GM12878 (cell line): ENCODE data around the gene ANGPTL2. TPM values are rescaled to one million over a fixed set of nuclear protein-coding genes. Genes with fewer than 3 reads are reported as not detected.

Source experiments
- BMI1 ChIP-seq: fragments of 450-650 bp; IDR thresholded peaks from 2 replicates; pipeline ENCODE4 v1.6.1; 2016; ENCODE audit warnings: mild to moderate bottlenecking, moderate library complexity, borderline replicate concordance
- SUPT20H ChIP-seq: IDR thresholded peaks from 2 replicates; pipeline ENCODE4 v1.6.1; 2011; ENCODE audit warnings: low read depth, mild to moderate bottlenecking, low read length, moderate library complexity, borderline replicate concordance; ENCODE audit not compliant: control insufficient read depth
- ZBTB33 ChIP-seq: fragments of 450-650 bp; IDR thresholded peaks from 2 replicates; pipeline ENCODE4 v1.6.1; 2017; ENCODE audit warnings: mild to moderate bottlenecking
- ZNF207 ChIP-seq: fragments of 450-650 bp; IDR thresholded peaks from 2 replicates; pipeline ENCODE4 v1.6.1; 2014; ENCODE audit warnings: antibody characterized with exemption, mild to moderate bottlenecking, borderline replicate concordance
- ZNF592 ChIP-seq: fragments of 450-650 bp; IDR thresholded peaks from 2 replicates; pipeline ENCODE4 v1.6.1; 2017; ENCODE audit warnings: mild to moderate bottlenecking, moderate library complexity
- polyA plus RNA-seq, 11 experiments: library from polyadenylated mRNA; depleted of rRNA in 4 of 11; unstranded in 6 of 11; stranded (reverse) in 5 of 11; fragments of >200 nt; fragmentation: Nextera tagmentation in 4 of 11; fragmentation: Illumina TruSeq in 1 of 11; extraction: Ambion mirVana in 4 of 11; extraction: Trizol in 1 of 11; gene quantifications; 1 replicate in 1 of 11; 2 replicates in 10 of 11; pipeline versions ENCODE4 v1.2.1 to v1.2.3, GENCODE V29; 2011 to 2016; ENCODE audit warnings: inconsistent platforms in 2 of 11, missing spikeins in 2 of 11, low read depth in 1 of 11
- total RNA-seq, 4 experiments: library from RNA; depleted of rRNA in 3 of 4; stranded (reverse); fragments of >200 nt in 3 of 4; fragmentation: Illumina TruSeq in 1 of 4; extraction: Trizol in 1 of 4; gene quantifications; 2 replicates each; pipeline versions ENCODE4 v1.2.1 to v1.2.3, GENCODE V29; 2013 to 2021
- TF ChIP-seq, protein P1 (sequence below): IDR thresholded peaks from 2 replicates; pipeline ENCODE4 v1.6.1; 2011; ENCODE audit warnings: low read depth, mild to moderate bottlenecking, low read length, moderate library complexity, borderline replicate concordance; ENCODE audit errors: extremely low read depth
- TF ChIP-seq, protein P2 (sequence below): fragments of 450-650 bp; formaldehyde crosslinking; IDR thresholded peaks from 2 replicates; pipeline ENCODE4 v1.4.0; 2020; ENCODE audit warnings: mild to moderate bottlenecking, moderate library complexity

ANGPTL2 gene
- total and polyA plus RNA-seq, 10 of the 15 experiments (the other 5 are each of a cell fraction or from before 2014, with no cell fraction given), result 0.13 to 2.6 (median 0.82) TPM; not detected in 1

- no peak for TF ChIP-seq ZBTB33
- TF ChIP-seq, protein P1, sequence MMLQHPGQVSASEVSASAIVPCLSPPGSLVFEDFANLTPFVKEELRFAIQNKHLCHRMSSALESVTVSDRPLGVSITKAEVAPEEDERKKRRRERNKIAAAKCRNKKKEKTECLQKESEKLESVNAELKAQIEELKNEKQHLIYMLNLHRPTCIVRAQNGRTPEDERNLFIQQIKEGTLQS, result no peak
- no peak for TF ChIP-seq BMI1
- TF ChIP-seq ZNF592, result no peak
- TF ChIP-seq, protein P2, sequence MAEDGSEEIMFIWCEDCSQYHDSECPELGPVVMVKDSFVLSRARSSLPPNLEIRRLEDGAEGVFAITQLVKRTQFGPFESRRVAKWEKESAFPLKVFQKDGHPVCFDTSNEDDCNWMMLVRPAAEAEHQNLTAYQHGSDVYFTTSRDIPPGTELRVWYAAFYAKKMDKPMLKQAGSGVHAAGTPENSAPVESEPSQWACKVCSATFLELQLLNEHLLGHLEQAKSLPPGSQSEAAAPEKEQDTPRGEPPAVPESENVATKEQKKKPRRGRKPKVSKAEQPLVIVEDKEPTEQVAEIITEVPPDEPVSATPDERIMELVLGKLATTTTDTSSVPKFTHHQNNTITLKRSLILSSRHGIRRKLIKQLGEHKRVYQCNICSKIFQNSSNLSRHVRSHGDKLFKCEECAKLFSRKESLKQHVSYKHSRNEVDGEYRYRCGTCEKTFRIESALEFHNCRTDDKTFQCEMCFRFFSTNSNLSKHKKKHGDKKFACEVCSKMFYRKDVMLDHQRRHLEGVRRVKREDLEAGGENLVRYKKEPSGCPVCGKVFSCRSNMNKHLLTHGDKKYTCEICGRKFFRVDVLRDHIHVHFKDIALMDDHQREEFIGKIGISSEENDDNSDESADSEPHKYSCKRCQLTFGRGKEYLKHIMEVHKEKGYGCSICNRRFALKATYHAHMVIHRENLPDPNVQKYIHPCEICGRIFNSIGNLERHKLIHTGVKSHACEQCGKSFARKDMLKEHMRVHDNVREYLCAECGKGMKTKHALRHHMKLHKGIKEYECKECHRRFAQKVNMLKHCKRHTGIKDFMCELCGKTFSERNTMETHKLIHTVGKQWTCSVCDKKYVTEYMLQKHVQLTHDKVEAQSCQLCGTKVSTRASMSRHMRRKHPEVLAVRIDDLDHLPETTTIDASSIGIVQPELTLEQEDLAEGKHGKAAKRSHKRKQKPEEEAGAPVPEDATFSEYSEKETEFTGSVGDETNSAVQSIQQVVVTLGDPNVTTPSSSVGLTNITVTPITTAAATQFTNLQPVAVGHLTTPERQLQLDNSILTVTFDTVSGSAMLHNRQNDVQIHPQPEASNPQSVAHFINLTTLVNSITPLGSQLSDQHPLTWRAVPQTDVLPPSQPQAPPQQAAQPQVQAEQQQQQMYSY (CRISPR knock-in tag), result no peak
- no peak for TF ChIP-seq SUPT20H
- TF ChIP-seq ZNF207, result no peak
Measured at GRCh38 chr9:127137640-127138360, 15.4 kb upstream of the ANGPTL2 start (continued).
